PFSK-1 (cell line): Measurements from ENCODE around the gene NIM1K.

Source experiments
- FOXP2 ChIP-seq: optimal IDR thresholded peaks from 2 replicates; pipeline ENCODE3; 2011; ENCODE audit warnings: borderline replicate concordance, control low read depth, inconsistent platforms; ENCODE audit not compliant: insufficient read depth; ENCODE audit errors: extremely low read length, extremely low read depth
- POLR2AphosphoS5 ChIP-seq: IDR thresholded peaks from 2 replicates; pipeline ENCODE4 v1.6.1; 2012; ENCODE audit warnings: low read depth, mild to moderate bottlenecking, control low read depth, low read length, moderate library complexity
- REST ChIP-seq, 2 experiments: IDR thresholded peaks; 2 replicates each; pipeline versions ENCODE4 v1.6.1 to v1.8.0; 2011 to 2012; ENCODE audit warnings: low read depth in 2 of 2, low read length in 2 of 2, control low read depth in 1 of 2, inconsistent platforms in 1 of 2, mild to moderate bottlenecking in 1 of 2, moderate library complexity in 1 of 2; ENCODE audit not compliant: insufficient read depth in 1 of 2
- SIN3A ChIP-seq: IDR thresholded peaks from 2 replicates; pipeline ENCODE4 v1.6.1; 2012; ENCODE audit warnings: mild to moderate bottlenecking, low read length, moderate library complexity, borderline replicate concordance; ENCODE audit not compliant: insufficient read depth
- TAF1 ChIP-seq: IDR thresholded peaks from 2 replicates; pipeline ENCODE4 v1.6.1; 2012; ENCODE audit warnings: low read length, control low read depth, borderline replicate concordance; ENCODE audit not compliant: insufficient read depth

The NIM1K gene

GRCh38 chr5:43295202-43295601, 103.2 kb downstream of the NIM1K start:
- no peak for TF ChIP-seq TAF1
- TF ChIP-seq REST (IDR thresholded peaks at IDR 0.05; ENCODE audit: insufficient read depth in 1 of 2, low read depth in 2 of 2, low read length in 2 of 2) = no peak
- TF ChIP-seq POLR2AphosphoS5 = no peak
- TF ChIP-seq SIN3A = no peak
- no peak for TF ChIP-seq FOXP2

- TF ChIP-seq FOXP2 = no peak
- TF ChIP-seq POLR2AphosphoS5 = no peak
- no peak for TF ChIP-seq TAF1
- TF ChIP-seq REST (IDR thresholded peaks at IDR 0.05; ENCODE audit: insufficient read depth in 1 of 2, low read depth in 2 of 2, low read length in 2 of 2) = no peak
- no peak for TF ChIP-seq SIN3A
These were observed 104.8 kb downstream of the NIM1K start for GRCh38 chr5:43296835-43297234.

GRCh38 chr5:43298443-43298842, 106.4 kb downstream of the NIM1K start:
- TF ChIP-seq FOXP2 (no peak), SIN3A (no peak), POLR2AphosphoS5 (no peak), REST (IDR thresholded peaks at IDR 0.05; ENCODE audit: insufficient read depth in 1 of 2, low read depth in 2 of 2, low read length in 2 of 2) (no peak), TAF1 (no peak)

GRCh38 chr5:43300112-43300511, 108.1 kb downstream of the NIM1K start:
- TF ChIP-seq SIN3A (no peak), REST (IDR thresholded peaks at IDR 0.05; ENCODE audit: insufficient read depth in 1 of 2, low read depth in 2 of 2, low read length in 2 of 2) (no peak), FOXP2 (no peak), POLR2AphosphoS5 (no peak)

GRCh38 chr5:43301653-43302091, 109.6 kb downstream of the NIM1K start:
- TF ChIP-seq SIN3A = no peak
- no peak for TF ChIP-seq TAF1
- no peak for TF ChIP-seq FOXP2
- no peak for TF ChIP-seq REST (IDR thresholded peaks at IDR 0.05; ENCODE audit: insufficient read depth in 1 of 2, low read depth in 2 of 2, low read length in 2 of 2)
- TF ChIP-seq POLR2AphosphoS5 = no peak
